GM18907 (cell line): ENCODE results near the gene DIP2A.
"Not testable (repeated sequence)": the region's sequence is repeated elsewhere in the genome, so short reads cannot be mapped to it uniquely, and the experiment has no call there.

Experiments
- ATAC-seq: cut with Tn5 transposase; IDR thresholded peaks from one replicate; pipeline ENCODE4 v1.9.1; 2021; ENCODE audit warnings: mild to moderate bottlenecking, moderate library complexity; ENCODE audit not compliant: unreplicated experiment

The DIP2A gene

GRCh38 chr21:46425571-46425970 lies 33.1 kb upstream of the DIP2A start:
- no peak for ATAC-seq

GRCh38 chr21:46426313-46427046 lies 32.2 kb upstream of the DIP2A start:
- no peak for ATAC-seq

- ATAC-seq: no peak
Observed at GRCh38 chr21:46427516-46427915, 31.2 kb upstream of the DIP2A start.

- ATAC-seq: no peak
Observed at GRCh38 chr21:46428286-46428685, 30.4 kb upstream of the DIP2A start.

GRCh38 chr21:46428987-46429710 lies 29.5 kb upstream of the DIP2A start:
- no peak for ATAC-seq

- no peak for ATAC-seq
Observed at GRCh38 chr21:46429754-46430681, 28.7 kb upstream of the DIP2A start.

- ATAC-seq: no peak
Observed at GRCh38 chr21:46431448-46431847, 27.2 kb upstream of the DIP2A start.

GRCh38 chr21:46431884-46432488 lies 26.7 kb upstream of the DIP2A start:
- no peak for ATAC-seq

GRCh38 chr21:46433116-46433515 lies 25.6 kb upstream of the DIP2A start:
- not testable (repeated sequence) for ATAC-seq

GRCh38 chr21:46434322-46434958 lies 24.3 kb upstream of the DIP2A start:
- ATAC-seq: no peak

GRCh38 chr21:46435786-46436227 lies 22.9 kb upstream of the DIP2A start:
- ATAC-seq: no peak

- ATAC-seq: no peak
Observed at GRCh38 chr21:46436621-46437020, 22.1 kb upstream of the DIP2A start.

GRCh38 chr21:46437096-46437498 lies 21.6 kb upstream of the DIP2A start:
- no peak for ATAC-seq

GRCh38 chr21:46437511-46437910 lies 21.2 kb upstream of the DIP2A start:
- ATAC-seq: no peak

GRCh38 chr21:46438241-46438640 lies 20.4 kb upstream of the DIP2A start:
- ATAC-seq: no peak

GRCh38 chr21:46439906-46440305 lies 18.8 kb upstream of the DIP2A start:
- no peak for ATAC-seq

GRCh38 chr21:46441331-46441730 lies 17.4 kb upstream of the DIP2A start:
- no peak for ATAC-seq

GRCh38 chr21:46441961-46442498 lies 16.7 kb upstream of the DIP2A start:
- ATAC-seq: no peak

- ATAC-seq: no peak
Observed at GRCh38 chr21:46442938-46443337, 15.8 kb upstream of the DIP2A start.

- no peak for ATAC-seq
Observed at GRCh38 chr21:46443910-46444309, 14.8 kb upstream of the DIP2A start.
